GM18499 (cell line): ENCODE results near the gene REEP3.
"Not testable (repeated sequence)": the region's sequence is repeated elsewhere in the genome, so short reads cannot be mapped to it uniquely, and the experiment has no call there.

Experiments
- ATAC-seq: cut with Tn5 transposase; IDR thresholded peaks from one replicate; pipeline ENCODE4 v1.9.1; 2021; ENCODE audit warnings: moderate number of reproducible peaks; ENCODE audit not compliant: insufficient read depth, unreplicated experiment

REEP3 gene, protein sequence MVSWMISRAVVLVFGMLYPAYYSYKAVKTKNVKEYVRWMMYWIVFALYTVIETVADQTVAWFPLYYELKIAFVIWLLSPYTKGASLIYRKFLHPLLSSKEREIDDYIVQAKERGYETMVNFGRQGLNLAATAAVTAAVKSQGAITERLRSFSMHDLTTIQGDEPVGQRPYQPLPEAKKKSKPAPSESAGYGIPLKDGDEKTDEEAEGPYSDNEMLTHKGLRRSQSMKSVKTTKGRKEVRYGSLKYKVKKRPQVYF

DNA sequence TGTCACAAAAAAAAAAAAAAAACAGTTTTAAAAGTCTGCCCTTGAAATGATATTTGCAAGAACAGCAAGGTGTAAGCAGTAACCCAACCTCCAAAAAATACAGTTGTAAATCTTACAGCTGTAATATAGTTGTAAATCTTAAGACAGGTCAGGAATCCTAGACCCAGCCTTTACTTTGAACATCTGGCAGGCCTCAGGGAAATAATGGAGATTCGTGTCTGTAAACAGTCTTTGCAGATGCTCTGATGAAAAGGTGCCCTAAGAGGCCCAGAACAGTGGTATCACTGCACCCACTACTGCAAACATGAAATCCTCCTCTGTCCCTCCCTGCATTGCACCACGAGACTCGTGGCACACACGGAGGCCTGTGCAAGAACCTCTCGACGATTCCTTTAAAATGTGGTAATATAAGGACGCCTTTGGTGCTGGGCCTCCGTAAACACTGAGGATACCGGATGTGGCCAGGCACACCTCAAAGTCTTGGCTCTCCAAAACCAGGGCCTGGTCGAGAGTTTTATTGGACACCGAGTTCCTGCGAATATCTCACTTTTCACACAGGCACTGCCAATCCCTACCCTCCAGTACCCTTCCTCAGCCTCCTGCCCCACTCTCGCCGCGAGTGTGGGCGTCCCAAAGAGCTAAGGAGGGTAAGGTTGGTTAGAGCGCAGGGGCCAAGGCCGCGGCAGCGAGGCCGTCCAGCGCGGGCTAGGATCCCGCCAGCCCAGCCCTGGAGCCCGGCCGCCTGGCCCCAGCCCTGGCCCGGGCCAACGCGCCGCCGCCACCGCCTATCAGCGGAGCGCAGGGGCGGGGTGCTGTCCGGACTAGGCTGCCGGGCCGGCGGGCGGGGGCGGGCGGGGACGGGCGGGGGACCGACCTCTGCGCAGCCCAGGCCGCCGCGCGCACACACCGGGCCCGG lies at the start of gene REEP3:
REEP3 (plus strand) TSS at position 902 of the 916 bp plus-strand sequence. CDS start 145 bp downstream, outside the sequence.
- ATAC-seq: peak; percentile 30

DNA sequence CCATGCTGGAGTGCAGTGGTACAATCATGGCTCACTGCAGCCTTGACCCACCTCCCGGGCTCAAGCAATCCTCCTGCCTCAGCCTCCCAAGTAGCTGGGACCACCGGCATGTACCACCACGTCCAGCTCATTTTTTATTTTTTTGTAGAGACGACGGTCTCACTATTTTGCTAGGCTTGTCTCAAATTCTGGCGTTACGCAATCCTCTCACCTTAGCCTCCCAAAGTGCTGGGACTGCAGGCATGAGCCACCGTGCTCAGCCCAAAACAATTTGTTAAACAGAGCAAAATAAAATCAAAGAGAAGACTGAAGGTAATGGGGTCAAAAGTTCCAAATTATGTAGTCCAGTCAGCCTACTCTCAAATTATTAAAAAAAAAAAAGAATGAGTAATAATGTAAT lies 46.7 kb upstream of the REEP3 start:
- ATAC-seq: no peak

- ATAC-seq: no peak
These were observed 43.3 kb upstream of the REEP3 start for GRCh38 chr10:63477927-63478326.

- no peak for ATAC-seq
These were observed 42.6 kb upstream of the REEP3 start for GRCh38 chr10:63478564-63478963.

- ATAC-seq: no peak
These were observed 41.0 kb upstream of the REEP3 start for GRCh38 chr10:63480237-63480636.

DNA sequence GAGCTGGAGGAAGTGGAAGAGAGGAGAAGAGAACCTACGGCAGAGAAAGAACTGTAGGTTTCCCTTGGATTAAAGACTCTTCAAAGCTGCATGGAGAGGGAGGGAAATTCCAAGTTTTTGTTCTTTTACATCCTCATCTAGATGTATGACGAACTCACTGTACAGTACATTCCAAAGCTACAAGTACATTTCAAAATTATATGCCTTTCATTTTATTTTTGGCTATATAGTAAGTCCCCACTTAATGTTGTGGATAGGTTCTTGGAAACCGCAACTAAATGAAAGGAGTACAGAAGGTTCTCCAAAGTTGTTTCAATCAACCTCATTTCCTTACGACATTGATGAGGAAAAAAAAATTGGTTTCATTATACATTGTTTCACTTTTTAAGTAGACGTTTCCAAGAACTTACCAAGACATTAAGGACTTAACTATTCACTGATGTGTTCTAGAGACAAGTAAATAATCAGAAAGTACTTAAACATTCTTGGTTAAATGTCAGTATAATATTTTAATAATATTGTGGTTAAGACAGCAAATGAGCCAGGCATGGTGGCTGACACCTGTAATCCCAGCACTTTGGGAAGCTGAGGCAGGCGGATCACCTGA lies 39.3 kb upstream of the REEP3 start:
- ATAC-seq: no peak

- no peak for ATAC-seq
These were observed 37.2 kb upstream of the REEP3 start for GRCh38 chr10:63483983-63484382.

DNA sequence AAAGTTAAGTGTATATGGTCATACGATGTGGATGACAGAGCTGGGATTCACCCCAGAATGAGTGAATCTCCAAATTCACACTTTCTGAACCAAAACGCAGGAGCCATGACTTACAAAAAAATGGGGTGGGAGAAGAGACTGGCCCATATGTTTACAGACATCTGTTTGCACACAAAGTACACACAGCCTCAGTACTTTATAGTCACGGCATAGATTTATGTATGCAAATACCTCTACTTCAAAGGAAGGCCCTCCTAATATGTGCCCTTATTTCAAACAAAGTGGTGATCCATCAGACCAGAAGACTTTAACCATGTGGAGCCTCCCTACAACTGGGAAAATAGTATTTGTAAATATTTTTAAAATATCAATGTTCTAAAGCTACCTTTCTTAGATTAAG lies 33.2 kb upstream of the REEP3 start:
- no peak for ATAC-seq

DNA sequence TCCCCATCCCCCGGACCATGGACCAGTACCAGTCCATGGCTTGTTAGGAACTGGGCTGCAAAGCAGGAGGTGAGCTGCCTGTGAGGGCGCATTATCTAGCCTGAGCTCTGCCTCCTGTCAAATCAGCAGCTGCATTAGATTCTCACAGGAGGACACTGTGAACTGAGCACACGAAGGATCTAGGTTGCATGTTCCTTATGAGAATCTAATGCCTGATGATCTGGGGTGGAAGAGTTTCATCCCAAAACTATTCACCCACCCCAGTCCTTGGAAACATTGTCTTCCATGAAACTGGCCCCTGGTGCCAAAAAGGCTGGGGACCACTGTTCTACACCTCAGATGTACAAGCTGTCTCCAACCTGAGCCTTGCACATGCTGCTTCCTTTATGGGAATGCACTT lies 31.4 kb upstream of the REEP3 start:
- ATAC-seq: no peak

DNA sequence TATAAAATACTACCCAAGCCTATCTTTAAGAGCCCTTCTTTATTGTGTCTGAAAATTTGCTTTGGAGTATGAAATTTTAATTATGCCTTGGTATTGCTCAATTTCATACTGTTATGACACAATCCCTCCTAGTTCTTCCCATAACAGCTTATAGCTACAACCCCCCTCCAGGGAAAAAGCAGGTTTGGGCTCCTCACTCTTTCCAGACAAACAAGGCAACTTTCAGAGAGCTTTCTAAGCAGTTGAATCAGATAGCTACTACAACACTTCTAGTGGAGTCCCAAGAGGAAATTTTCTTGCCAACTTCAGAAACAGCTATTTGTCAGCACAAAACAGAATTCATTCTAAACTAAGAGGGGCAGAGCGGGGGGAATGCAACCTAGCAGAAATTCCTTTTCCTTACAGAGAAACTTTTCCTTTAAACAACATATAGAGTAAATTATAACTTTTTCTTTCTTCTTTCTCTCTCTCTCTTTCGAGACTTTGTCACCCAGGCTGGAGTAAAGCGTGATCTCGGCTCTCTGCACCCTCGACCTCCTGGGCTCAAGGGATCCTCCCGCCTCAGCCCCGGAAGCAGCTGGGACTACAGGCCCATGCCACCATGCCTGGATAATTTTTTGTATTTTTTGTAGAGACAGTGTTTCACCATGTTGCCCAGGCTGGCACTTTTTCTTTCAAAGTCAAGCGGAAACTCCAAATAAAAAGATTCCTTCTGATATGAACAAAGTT lies 29.4 kb upstream of the REEP3 start:
- ATAC-seq: no peak

GRCh38 chr10:63492317-63492690 lies 28.9 kb upstream of the REEP3 start:
- not testable (repeated sequence) for ATAC-seq

DNA sequence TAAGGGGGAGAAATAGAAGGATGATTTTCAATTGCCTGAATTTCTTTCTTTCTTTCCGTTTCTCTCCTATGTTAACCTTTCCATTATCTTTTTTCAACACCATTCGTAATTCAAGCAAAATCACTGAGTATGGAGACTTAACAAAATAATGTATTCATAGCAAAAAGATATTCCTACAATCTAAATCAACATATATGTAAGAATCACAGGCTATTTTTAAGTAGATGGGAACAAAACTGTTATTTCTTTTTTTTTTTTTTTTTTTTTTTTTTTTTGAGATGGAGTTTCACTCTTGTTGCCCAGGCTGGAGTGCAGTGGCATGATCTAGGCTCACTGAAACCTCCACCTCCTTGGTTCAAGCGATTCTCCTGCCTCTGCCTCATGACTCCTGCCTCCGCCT lies 28.2 kb upstream of the REEP3 start:
- ATAC-seq: no peak

- no peak for ATAC-seq
These were observed 26.2 kb upstream of the REEP3 start for GRCh38 chr10:63494951-63495350.

- no peak for ATAC-seq
These were observed 24.6 kb upstream of the REEP3 start for GRCh38 chr10:63496561-63496960.

DNA sequence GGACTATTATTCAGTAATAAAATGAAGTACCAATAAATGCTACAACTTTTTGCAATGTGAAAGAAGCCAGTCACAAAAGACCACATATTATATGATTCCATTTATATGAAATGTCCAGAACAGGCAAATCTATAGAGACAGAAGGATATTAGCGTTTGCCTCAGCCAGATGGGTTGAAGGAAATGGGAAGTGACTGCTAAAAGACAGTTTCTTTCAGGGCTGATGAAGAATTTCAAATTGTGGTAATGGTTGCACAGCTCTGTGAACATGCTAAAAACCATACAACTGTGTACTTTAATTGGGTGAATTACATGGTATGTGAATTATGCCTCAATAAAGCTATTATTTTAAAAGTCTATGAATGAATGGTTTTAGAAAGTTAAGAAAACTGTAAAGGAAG lies 23.9 kb upstream of the REEP3 start:
- ATAC-seq: no peak

DNA sequence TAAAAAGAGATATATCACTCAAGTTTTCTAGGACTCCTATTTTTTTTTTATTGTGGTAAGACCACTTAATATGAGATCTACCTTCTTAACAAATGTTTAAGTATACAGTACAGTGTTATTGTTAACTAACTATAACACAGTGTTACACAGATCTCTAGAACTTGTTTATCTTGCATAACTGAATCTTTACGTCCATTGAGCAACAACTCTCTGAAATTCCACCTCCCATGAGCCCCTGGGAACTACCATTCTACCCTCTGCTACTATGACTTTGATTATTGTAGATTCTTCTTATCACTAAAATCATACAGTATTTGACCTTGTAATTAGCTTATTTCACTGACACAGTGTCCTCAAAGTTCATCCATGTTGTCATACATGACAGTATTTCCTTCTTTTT lies 22.5 kb upstream of the REEP3 start:
- ATAC-seq: no peak

- not testable (repeated sequence) for ATAC-seq
These were observed 20.6 kb upstream of the REEP3 start for GRCh38 chr10:63500551-63500950.

DNA sequence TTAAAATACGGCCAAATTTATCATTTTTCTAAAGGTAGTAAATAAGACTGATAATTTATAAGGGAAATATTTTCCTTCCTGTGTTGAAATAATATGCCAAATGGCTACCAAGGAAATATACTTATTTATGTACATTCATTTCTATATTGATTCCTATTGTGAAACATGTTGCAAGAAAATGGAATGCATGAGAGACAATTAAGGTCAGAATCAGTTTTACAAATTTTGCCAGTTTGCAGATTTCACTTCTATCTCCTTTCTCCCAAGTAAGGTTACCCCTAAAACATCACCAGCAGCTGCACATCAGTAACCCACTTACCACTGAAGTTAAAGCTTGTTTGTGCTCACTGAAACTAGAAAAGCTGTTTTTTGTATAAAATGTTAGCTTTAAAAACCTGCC lies 19.2 kb upstream of the REEP3 start:
- no peak for ATAC-seq

- no peak for ATAC-seq
These were observed 18.4 kb upstream of the REEP3 start for GRCh38 chr10:63502832-63503231.

- no peak for ATAC-seq
These were observed 17.8 kb upstream of the REEP3 start for GRCh38 chr10:63503395-63503794.
